ENCODE results near the gene RPTOR.

DNA sequence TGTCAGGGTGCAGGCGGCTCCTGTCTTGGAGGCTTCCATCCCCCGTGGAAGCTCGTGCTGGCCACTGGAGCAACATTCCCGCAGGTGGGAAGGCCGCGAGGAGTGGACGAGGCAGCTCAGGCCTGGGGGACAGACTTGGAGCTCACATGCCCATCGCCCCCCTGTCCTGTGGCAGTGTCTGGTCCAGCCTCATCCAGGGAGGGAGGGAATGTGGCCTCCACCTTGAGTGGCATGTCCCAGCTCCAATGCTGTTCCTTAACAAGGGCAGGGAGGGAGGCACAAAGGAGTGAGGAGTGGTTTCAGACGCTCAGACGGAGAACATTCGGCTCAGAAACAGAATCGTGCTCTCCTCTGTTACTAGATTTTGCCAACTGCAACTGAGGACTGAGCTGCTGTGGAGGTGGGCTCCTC lies 287.6 kb downstream of the RPTOR start:
- TF ChIP-seq CTCF (IDR thresholded peaks at IDR 0.05) (no peak), EP300 (IDR thresholded peaks at IDR 0.05) (no peak)

Measured in esophagus muscularis mucosa (tissue), 3 donors.